Stimulated activated CD4-positive, alpha-beta T cell treated with anti-CD3 and anti-CD28 coated beads, TNF-alpha, amount 100 ng/mL, for 4 hours (primary cell): Measurements from ENCODE around the gene NRCAM.

Experiments used
- DNase-seq, 3 experiments: peaks; one replicate each; pipeline ENCODE4 v3.0.0-alpha.2; 2020; ENCODE audit warnings: low read depth in 3 of 3

The NRCAM gene

GRCh38 chr7:108130261-108130660 lies 326.0 kb downstream of the NRCAM start, which contains the start of gene LAMB4:
Gene LAMB4, minus strand, starts transcription at chr7:108130361. Its CDS starts 7,197 bp downstream, at chr7:108123164.
- DNase-seq = no peak

- DNase-seq = no peak
These were observed 326.9 kb downstream of the NRCAM start for GRCh38 chr7:108129018-108129965.

GRCh38 chr7:108128514-108128913 lies 327.7 kb downstream of the NRCAM start:
- no peak for DNase-seq

GRCh38 chr7:108127461-108127860 lies 328.8 kb downstream of the NRCAM start:
- DNase-seq = no peak

- DNase-seq = no peak
These were observed 331.4 kb downstream of the NRCAM start for GRCh38 chr7:108124820-108125219.

- no peak for DNase-seq
These were observed 334.1 kb downstream of the NRCAM start for GRCh38 chr7:108122181-108122580.

- no peak for DNase-seq
These were observed 335.3 kb downstream of the NRCAM start for GRCh38 chr7:108120933-108121332.

GRCh38 chr7:108120196-108120595 lies 336.0 kb downstream of the NRCAM start:
- no peak for DNase-seq

GRCh38 chr7:108118959-108119358 lies 337.3 kb downstream of the NRCAM start:
- no peak for DNase-seq

GRCh38 chr7:108114117-108114841 lies 342.0 kb downstream of the NRCAM start:
- DNase-seq = no peak

- no peak for DNase-seq
These were observed 343.6 kb downstream of the NRCAM start for GRCh38 chr7:108112683-108113082.

GRCh38 chr7:108109221-108109908 lies 346.9 kb downstream of the NRCAM start:
- DNase-seq = no peak

GRCh38 chr7:108108131-108108530 lies 348.1 kb downstream of the NRCAM start:
- no peak for DNase-seq

- no peak for DNase-seq
These were observed 351.9 kb downstream of the NRCAM start for GRCh38 chr7:108104324-108104723.

- DNase-seq = no peak
These were observed 352.5 kb downstream of the NRCAM start for GRCh38 chr7:108103558-108104298.

GRCh38 chr7:108102671-108103312 lies 353.4 kb downstream of the NRCAM start:
- no peak for DNase-seq

- DNase-seq = no peak
These were observed 354.5 kb downstream of the NRCAM start for GRCh38 chr7:108101759-108102158.

GRCh38 chr7:108099713-108100112 lies 356.5 kb downstream of the NRCAM start:
- DNase-seq = no peak

- DNase-seq = no peak
These were observed 358.5 kb downstream of the NRCAM start for GRCh38 chr7:108097703-108098102.
